Panc1 (cell line): ENCODE results near the gene DCUN1D2. TPM values are rescaled to one million over a fixed set of nuclear protein-coding genes. Genes with fewer than 3 reads are reported as not detected.

Experiments
- ATAC-seq: fragments of 200-7000 bp; cut with Tn5 transposase; 2 replicates; pipeline ENCODE4 v1.9.1; 2020; ENCODE audit warnings: mild to moderate bottlenecking, moderate library complexity
- BruUV-seq: library from RNA; stranded (reverse); fragments of 400-500 nt; replicated peaks from 2 replicates; lab custom pipeline; 2021; lab: Mats Ljungman, UMichigan
- CTCF ChIA-PET: fragments of 300-600 bp; sonication (Branson Sonifier 250); formaldehyde crosslinking; loops from one replicate; lab custom pipeline; 2022; ENCODE audit warnings: antibody characterized with exemption; lab: Charles Lee
- POLR2A ChIA-PET: fragments of 300-600 bp; sonication (Branson Sonifier 250); formaldehyde crosslinking; loops from one replicate; lab custom pipeline; 2022; ENCODE audit warnings: antibody characterized with exemption; lab: Charles Lee
- DNase-seq: peaks from one replicate; pipeline ENCODE4 v3.0.0-alpha.2; 2010; ENCODE audit warnings: low read depth, low spot score
- H3K27ac ChIP-seq: 2 replicates; pipeline ENCODE4 v1.5.1; 2011; ENCODE audit warnings: mild to moderate bottlenecking, low read length, inconsistent platforms
- H3K27me3 ChIP-seq: fragments of 200-500 bp; sonication (Bioruptor generic); 2 replicates; pipeline ENCODE4 v1.6.0; 2014; ENCODE audit warnings: low read length, inconsistent platforms; ENCODE audit not compliant: control insufficient read depth, insufficient read depth
- H3K36me3 ChIP-seq: fragments of 200-500 bp; sonication (Bioruptor generic); 2 replicates; pipeline ENCODE4 v1.5.1; 2014; ENCODE audit warnings: inconsistent platforms, mild to moderate bottlenecking, low read length, moderate library complexity; ENCODE audit not compliant: control insufficient read depth, insufficient read depth
- H3K4me1 ChIP-seq: 2 replicates; pipeline ENCODE4 v1.5.1; 2011; ENCODE audit warnings: inconsistent platforms, mild to moderate bottlenecking, low read length, moderate library complexity; ENCODE audit not compliant: control insufficient read depth, insufficient read depth
- H3K4me3 ChIP-seq, 2 experiments: 2 replicates each; pipeline ENCODE4 v1.5.1; 2011 to 2012; ENCODE audit warnings: low read depth in 2 of 2, low read length in 2 of 2, mild to moderate bottlenecking in 2 of 2, inconsistent platforms in 1 of 2, moderate library complexity in 1 of 2
- H3K9me3 ChIP-seq: fragments of 200-500 bp; sonication (Bioruptor generic); 2 replicates; pipeline ENCODE4 v1.5.1; 2014; ENCODE audit warnings: low read depth, mild to moderate bottlenecking, inconsistent platforms, low read length, moderate library complexity; ENCODE audit not compliant: control insufficient read depth, insufficient read depth
- POLR2AphosphoS5 ChIP-seq: IDR thresholded peaks from 2 replicates; pipeline ENCODE4 v1.6.1; 2012; ENCODE audit warnings: mild to moderate bottlenecking, low read depth, low read length, moderate library complexity
- REST ChIP-seq, 2 experiments: IDR thresholded peaks; 2 replicates each; pipeline ENCODE4 v1.6.1; 2011 to 2012; ENCODE audit warnings: low read depth in 2 of 2, control low read depth in 1 of 2, low read length in 1 of 2, mild to moderate bottlenecking in 1 of 2, moderate library complexity in 1 of 2; ENCODE audit not compliant: insufficient read depth in 1 of 2
- SIN3A ChIP-seq: IDR thresholded peaks from 2 replicates; pipeline ENCODE4 v1.6.1; 2012; ENCODE audit warnings: low read depth, mild to moderate bottlenecking, low read length, moderate library complexity, borderline replicate concordance; ENCODE audit not compliant: insufficient read depth
- TCF7L2 ChIP-seq: IDR thresholded peaks from 2 replicates; pipeline ENCODE4 v1.6.1; 2011; ENCODE audit warnings: mild to moderate bottlenecking, low read depth, low read length, inconsistent platforms
- in situ Hi-C: cut with HindIII; loops from 2 replicates; pipeline ENCODE4 v1.10.0; 2016; ENCODE audit warnings: low sequenced_read_pairs, low pct_unique_long_range_greater_than_20kb
- intact Hi-C: fragments of 100-400 bp; cut with micrococcal nuclease; formaldehyde crosslinking; loops from one replicate; pipeline ENCODE4 v1.10.0; 2022; ENCODE audit not compliant: unreplicated experiment
- total RNA-seq: library from RNA; stranded (reverse); gene quantifications from one replicate; pipeline ENCODE4 v1.2.1, GENCODE V29; 2021; ENCODE audit not compliant: unreplicated experiment
- TF ChIP-seq, protein P1 (sequence below): fragments of 450-650 bp; IDR thresholded peaks from 2 replicates; pipeline ENCODE4 v1.5.1; 2017; ENCODE audit warnings: mild to moderate bottlenecking

The DCUN1D2 gene
- total RNA-seq, 1 experiment from 2014 or later = 22.8 TPM

DNA sequence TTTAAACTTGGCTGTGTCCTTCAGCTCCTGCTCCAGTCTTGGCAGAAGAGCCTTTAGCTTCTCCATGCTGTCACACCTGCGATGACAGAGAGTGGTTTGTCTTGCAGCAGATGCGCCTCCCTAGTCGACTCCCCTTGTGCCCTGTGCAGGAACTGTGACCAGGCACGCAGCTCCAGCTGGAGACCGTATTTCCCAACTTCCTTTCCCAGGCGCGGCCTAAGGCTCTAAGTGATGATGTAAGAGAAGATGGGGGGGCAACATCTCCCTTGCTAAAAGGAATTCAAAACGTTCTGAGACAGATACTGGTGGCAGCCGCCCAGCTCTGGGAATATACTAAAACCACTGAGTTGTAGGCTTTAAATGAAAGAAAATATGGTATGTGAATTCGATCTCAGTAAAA lies 16.3 kb downstream of the DCUN1D2 start:
- no peaks in the 10 kb centered on the region for H3K27me3 ChIP-seq
- intact Hi-C loops = no loop called here
- DNase-seq (no peak), ATAC-seq (no peak)
- BruUV-seq = no TSS peak
- no peak overlapping the region for H3K4me3 ChIP-seq
- H3K9me3 ChIP-seq = no peaks in the 10 kb centered on the region
- in situ Hi-C loops = no loop called here
- ChIA-PET POLR2A (no interaction called here), CTCF (no interaction called here)
- no peaks in the 10 kb centered on the region for H3K4me1 ChIP-seq
- peaks cover 4% of the 10 kb centered on the region; the same call in 1 of the 2 replicates for H3K36me3 ChIP-seq
- H3K27ac ChIP-seq = no peak overlapping the region
- TF ChIP-seq, protein P1, sequence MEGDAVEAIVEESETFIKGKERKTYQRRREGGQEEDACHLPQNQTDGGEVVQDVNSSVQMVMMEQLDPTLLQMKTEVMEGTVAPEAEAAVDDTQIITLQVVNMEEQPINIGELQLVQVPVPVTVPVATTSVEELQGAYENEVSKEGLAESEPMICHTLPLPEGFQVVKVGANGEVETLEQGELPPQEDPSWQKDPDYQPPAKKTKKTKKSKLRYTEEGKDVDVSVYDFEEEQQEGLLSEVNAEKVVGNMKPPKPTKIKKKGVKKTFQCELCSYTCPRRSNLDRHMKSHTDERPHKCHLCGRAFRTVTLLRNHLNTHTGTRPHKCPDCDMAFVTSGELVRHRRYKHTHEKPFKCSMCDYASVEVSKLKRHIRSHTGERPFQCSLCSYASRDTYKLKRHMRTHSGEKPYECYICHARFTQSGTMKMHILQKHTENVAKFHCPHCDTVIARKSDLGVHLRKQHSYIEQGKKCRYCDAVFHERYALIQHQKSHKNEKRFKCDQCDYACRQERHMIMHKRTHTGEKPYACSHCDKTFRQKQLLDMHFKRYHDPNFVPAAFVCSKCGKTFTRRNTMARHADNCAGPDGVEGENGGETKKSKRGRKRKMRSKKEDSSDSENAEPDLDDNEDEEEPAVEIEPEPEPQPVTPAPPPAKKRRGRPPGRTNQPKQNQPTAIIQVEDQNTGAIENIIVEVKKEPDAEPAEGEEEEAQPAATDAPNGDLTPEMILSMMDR = no peak
- no peak for TF ChIP-seq TCF7L2
- no peak for TF ChIP-seq SIN3A
- TF ChIP-seq REST (IDR thresholded peaks at IDR 0.05; ENCODE audit: insufficient read depth in 1 of 2, low read depth in 2 of 2, low read length in 1 of 2) = no peak
- TF ChIP-seq POLR2AphosphoS5 = no peak

DNA sequence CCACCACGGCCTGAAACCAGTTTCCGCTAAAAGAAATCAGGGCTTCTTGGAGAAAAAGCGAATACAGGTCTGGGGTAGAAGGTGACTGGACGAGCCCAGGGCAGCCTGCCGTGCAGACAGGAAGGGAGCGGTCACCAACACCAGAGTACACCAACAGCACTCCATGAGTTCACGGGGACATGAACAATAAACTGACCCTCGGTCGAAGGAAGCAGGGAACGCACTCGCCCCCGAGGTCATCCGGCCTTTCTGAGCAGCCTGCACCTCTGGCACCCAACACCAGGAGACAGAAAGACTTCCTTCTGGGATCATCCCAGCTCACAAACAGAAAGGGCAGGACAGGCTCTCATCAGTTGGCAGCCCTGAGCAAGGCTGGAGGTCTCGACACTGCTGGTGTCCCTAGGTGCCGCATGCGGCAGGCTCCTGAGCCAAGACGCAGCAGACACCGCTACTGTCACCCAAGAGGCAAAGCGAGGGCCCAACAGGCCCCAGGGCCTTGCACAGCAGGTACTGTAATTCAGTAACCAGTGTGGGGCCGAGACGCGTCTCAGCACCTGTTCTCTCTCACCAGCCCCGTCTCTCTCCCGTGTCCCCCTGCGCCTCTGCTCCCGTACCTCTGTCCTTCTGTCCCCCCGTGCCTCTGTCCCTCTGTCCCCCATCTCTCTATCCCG lies 18.0 kb downstream of the DCUN1D2 start:
- CTCF ChIA-PET = no interaction called here
- POLR2A ChIA-PET = no interaction called here
- Histone ChIP-seq H3K27ac (no peak overlapping the region), H3K4me1 (no peaks in the 10 kb centered on the region), H3K36me3 (no peaks in the 10 kb centered on the region), H3K9me3 (no peaks in the 10 kb centered on the region), H3K27me3 (no peaks in the 10 kb centered on the region), H3K4me3 (no peak overlapping the region)
- TF ChIP-seq POLR2AphosphoS5 (no peak), TCF7L2 (no peak), REST (IDR thresholded peaks at IDR 0.05; ENCODE audit: insufficient read depth in 1 of 2, low read depth in 2 of 2, low read length in 1 of 2) (no peak), SIN3A (no peak)
- TF ChIP-seq, protein P1 = no peak
- DNase-seq = no peak
- in situ Hi-C loops = no loop called here
- no TSS peak for BruUV-seq
- intact Hi-C loops = no loop called here
- ATAC-seq = no peak
